H9 (cell line): ENCODE results near the gene CASP8. TPM values are rescaled to one million over a fixed set of nuclear protein-coding genes. Genes with fewer than 3 reads are reported as not detected.

ENCODE experiments used
- DNase-seq: peaks from one replicate; pipeline ENCODE4 v3.0.0-alpha.2; 2017
- H2AFZ ChIP-seq: one replicate; pipeline ENCODE4 v1.6.1; 2013; ENCODE audit warnings: mild to moderate bottlenecking, low read length, control low read depth, moderate library complexity
- H2AK5ac ChIP-seq: 2 replicates; pipeline ENCODE4 v1.6.1; 2013; ENCODE audit warnings: low read length, control low read depth, mixed read lengths; ENCODE audit not compliant: insufficient read length
- H2BK120ac ChIP-seq: one replicate; pipeline ENCODE4 v1.6.1; 2013; ENCODE audit warnings: low read depth, mild to moderate bottlenecking, low read length, control low read depth, inconsistent platforms; ENCODE audit not compliant: poor library complexity, severe bottlenecking
- H2BK12ac ChIP-seq: 2 replicates; pipeline ENCODE4 v1.6.1; 2013; ENCODE audit warnings: low read length, control low read depth, mixed read lengths, low read depth; ENCODE audit not compliant: insufficient read length
- H2BK15ac ChIP-seq: 2 replicates; pipeline ENCODE4 v1.6.1; 2013; ENCODE audit warnings: low read depth, low read length, control low read depth
- H2BK20ac ChIP-seq: one replicate; pipeline ENCODE4 v1.6.1; 2013; ENCODE audit warnings: low read depth, mild to moderate bottlenecking, low read length, control low read depth, inconsistent platforms; ENCODE audit not compliant: poor library complexity, severe bottlenecking
- H2BK5ac ChIP-seq: 2 replicates; pipeline ENCODE4 v1.6.1; 2013; ENCODE audit warnings: low read length, control low read depth, mixed read lengths; ENCODE audit not compliant: insufficient read length
- H3K14ac ChIP-seq: 2 replicates; pipeline ENCODE4 v1.6.1; 2013; ENCODE audit warnings: low read length, control low read depth; ENCODE audit not compliant: insufficient read depth
- H3K18ac ChIP-seq: 2 replicates; pipeline ENCODE4 v1.6.1; 2013; ENCODE audit warnings: low read depth, mild to moderate bottlenecking, mixed read lengths, low read length, control low read depth; ENCODE audit not compliant: insufficient read length
- H3K23ac ChIP-seq: 2 replicates; pipeline ENCODE4 v1.6.1; 2013; ENCODE audit warnings: low read length, control low read depth, mixed read lengths, low read depth; ENCODE audit not compliant: insufficient read length
- H3K23me2 ChIP-seq: 2 replicates; pipeline ENCODE4 v1.6.1; 2013; ENCODE audit warnings: low read depth, mild to moderate bottlenecking, mixed read lengths, low read length, control low read depth; ENCODE audit not compliant: insufficient read length, poor library complexity, severe bottlenecking
- H3K27ac ChIP-seq: 2 replicates; pipeline ENCODE4 v1.5.1; 2013; ENCODE audit warnings: low read length, control low read depth, mixed read lengths, low read depth; ENCODE audit not compliant: insufficient read length
- H3K27me3 ChIP-seq: 2 replicates; pipeline ENCODE4 v1.6.1; 2013; ENCODE audit warnings: low read length, control low read depth, inconsistent platforms; ENCODE audit not compliant: insufficient read depth
- H3K4ac ChIP-seq: 2 replicates; pipeline ENCODE4 v1.6.1; 2013; ENCODE audit warnings: low read depth, mild to moderate bottlenecking, control low read depth, inconsistent platforms, low read length, moderate library complexity
- H3K4me1 ChIP-seq: 2 replicates; pipeline ENCODE4 v1.6.1; 2013; ENCODE audit warnings: low read length, control low read depth, inconsistent platforms; ENCODE audit not compliant: insufficient read depth
- H3K4me2 ChIP-seq: 2 replicates; pipeline ENCODE4 v1.6.1; 2013; ENCODE audit warnings: low read length, control low read depth, mixed read lengths; ENCODE audit not compliant: insufficient read length, insufficient read depth
- H3K56ac ChIP-seq: 2 replicates; pipeline ENCODE4 v1.6.1; 2013; ENCODE audit warnings: low read depth, mild to moderate bottlenecking, mixed read lengths, low read length, control low read depth; ENCODE audit not compliant: insufficient read length
- H3K79me1 ChIP-seq: 2 replicates; pipeline ENCODE4 v1.6.1; 2013; ENCODE audit warnings: low read depth, mild to moderate bottlenecking, moderate library complexity, low read length, control low read depth, inconsistent platforms; ENCODE audit not compliant: insufficient read depth, poor library complexity, severe bottlenecking
- H3K79me2 ChIP-seq: 2 replicates; pipeline ENCODE4 v1.6.1; 2013; ENCODE audit warnings: low read length, control low read depth, inconsistent platforms; ENCODE audit not compliant: insufficient read depth
- H3K9ac ChIP-seq: 2 replicates; pipeline ENCODE4 v1.6.1; 2013; ENCODE audit warnings: low read length, control low read depth, mixed read lengths; ENCODE audit not compliant: insufficient read length; ENCODE audit errors: extremely low read depth
- H3K9me3 ChIP-seq: one replicate; pipeline ENCODE4 v1.6.1; 2013; ENCODE audit warnings: low read depth, low read length, inconsistent platforms; ENCODE audit not compliant: control insufficient read depth
- H3T11ph ChIP-seq: one replicate; pipeline ENCODE4 v1.6.1; 2013; ENCODE audit warnings: mild to moderate bottlenecking, low read length, control low read depth, inconsistent platforms
- H4K20me1 ChIP-seq: one replicate; pipeline ENCODE4 v1.6.1; 2013; ENCODE audit not compliant: control insufficient read depth, insufficient read length, insufficient read depth
- H4K5ac ChIP-seq: 2 replicates; pipeline ENCODE4 v1.6.1; 2013; ENCODE audit warnings: low read depth, mild to moderate bottlenecking, mixed read lengths, low read length, control low read depth; ENCODE audit not compliant: insufficient read length
- H4K8ac ChIP-seq: replicated peaks from 2 replicates; pipeline ENCODE4 v1.6.1; 2013; ENCODE audit warnings: low read length, control low read depth, mixed read lengths, low read depth; ENCODE audit not compliant: insufficient read length
- H4K91ac ChIP-seq: 2 replicates; pipeline ENCODE4 v1.6.1; 2013; ENCODE audit warnings: low read depth, mild to moderate bottlenecking, moderate library complexity, mixed read lengths, low read length, control low read depth; ENCODE audit not compliant: insufficient read length
- H3K27ac Mint-ChIP-seq, 3 experiments: 2 replicates in 2 of 3; 3 replicates in 1 of 3; pipeline ENCODE4 v1.8.0; 2020 to 2021; ENCODE audit warnings: mixed read lengths in 3 of 3, mild to moderate bottlenecking in 1 of 3, moderate library complexity in 1 of 3
- H3K27me3 Mint-ChIP-seq: 2 replicates; pipeline ENCODE4 v1.8.0; 2021; ENCODE audit warnings: low read depth, mild to moderate bottlenecking, moderate library complexity, mixed read lengths
- H3K36me3 Mint-ChIP-seq, 3 experiments: 2 replicates in 2 of 3; 3 replicates in 1 of 3; pipeline ENCODE4 v1.8.0; 2020 to 2021; ENCODE audit warnings: low read depth in 3 of 3, mixed read lengths in 3 of 3; ENCODE audit not compliant: insufficient read depth in 1 of 3
- H3K4me1 Mint-ChIP-seq, 2 experiments: 2 replicates each; pipeline ENCODE4 v1.8.0; 2020; ENCODE audit warnings: mixed read lengths in 2 of 2
- H3K4me3 Mint-ChIP-seq, 2 experiments: 2 replicates in 1 of 2; 3 replicates in 1 of 2; pipeline ENCODE4 v1.8.0; 2020 to 2021; ENCODE audit warnings: mild to moderate bottlenecking in 2 of 2, mixed read lengths in 2 of 2, moderate library complexity in 1 of 2
- H3K9me3 Mint-ChIP-seq, 2 experiments: 2 replicates in 1 of 2; 3 replicates in 1 of 2; pipeline ENCODE4 v1.8.0; 2020; ENCODE audit warnings: mild to moderate bottlenecking in 2 of 2, mixed read lengths in 2 of 2, moderate library complexity in 1 of 2
- CTCF ChIP-seq: fragments of 200-600 bp; sonication (generic); conservative IDR thresholded peaks from 3 replicates; pipeline ENCODE4 v1.8.0; 2021; ENCODE audit warnings: antibody characterized with exemption, mild to moderate bottlenecking
- WGBS: extraction: QIAGEN DNeasy Blood & Tissue Kit; methylation state at CpG from one replicate; pipeline ENCODE4 v1.1.7; 2013; ENCODE audit warnings: missing lambda C conversion rate, low lambda C conversion rate, mixed read lengths; ENCODE audit not compliant: insufficient read length; ENCODE audit errors: extremely low coverage; 5-methylcytosine and 5-hydroxymethylcytosine counted together
- total RNA-seq: library from RNA; stranded (reverse); gene quantifications from 2 replicates; pipeline ENCODE4 v1.2.1, GENCODE V29; 2021

CASP8 gene
- total RNA-seq, 1 experiment from 2014 or later = 10.0 TPM

- Histone ChIP-seq H3K14ac (no peak overlapping the region), H2BK20ac (no peak overlapping the region), H3K4me1 (peaks cover 6% of the 10 kb centered on the region; the same call in 1 of the 2 replicates), H3K9ac (no peak overlapping the region), H3K79me2 (no peaks in the 10 kb centered on the region), H4K91ac (no peak overlapping the region), H3K27ac (no peak overlapping the region), H2BK12ac (no peak overlapping the region), H3K9me3 (no peaks in the 10 kb centered on the region), H3K4me2 (no peak overlapping the region), H2BK120ac (no peak overlapping the region), H3K18ac (no peak overlapping the region), H4K20me1 (no peaks in the 10 kb centered on the region), H3K23me2 (no peaks in the 10 kb centered on the region), H3K23ac (no peak overlapping the region), H2BK5ac (no peak overlapping the region), H3T11ph (no peak overlapping the region), H3K4ac (no peak overlapping the region), H3K56ac (no peak overlapping the region), H2AFZ (no peak overlapping the region), H2BK15ac (no peak overlapping the region), H2AK5ac (no peak overlapping the region), H3K79me1 (no peaks in the 10 kb centered on the region), H4K5ac (no peak overlapping the region), H3K27me3 (no peaks in the 10 kb centered on the region), H4K8ac (no peak overlapping the region)
- Mint-ChIP-seq H3K4me3 (no peak overlapping the region), H3K36me3 (peaks cover 0 to 22% (median 0%) of the 10 kb centered on the region in 3 experiments; a peak in 2 of 7 replicates), H3K27ac (no peak overlapping the region; a peak in 2 of 7 replicates), H3K4me1 (peaks cover 27 to 36% of the 10 kb centered on the region in 2 experiments), H3K27me3 (no peaks in the 10 kb centered on the region; the same call in 1 of the 2 replicates), H3K9me3 (peaks cover 0 to 13% of the 10 kb centered on the region in 2 experiments; a peak in 2 of 5 replicates)
- WGBS = no CpG with 5 or more reads among the region's 8 CpGs
- TF ChIP-seq CTCF = no peak
- no peak for DNase-seq
These were observed 37.0 kb upstream of the CASP8 start for GRCh38 chr2:201223089-201224073.
